B cell (primary cell): Measurements from ENCODE around the gene PHACTR1. TPM values are rescaled to one million over a fixed set of nuclear protein-coding genes. Genes with fewer than 3 reads are reported as not detected.

Experiments
- ATAC-seq: fragments of 200-7000 bp; cut with Tn5 transposase; one replicate; pipeline ENCODE4 v1.10.0; 2021; ENCODE audit warnings: low read depth, mild to moderate bottlenecking, moderate number of reproducible peaks, moderate library complexity
- CTCF ChIA-PET: fragments of 350-600 bp; sonication (Branson Sonifier 250); formaldehyde crosslinking; loops from one replicate; lab custom pipeline; 2021; ENCODE audit warnings: antibody characterized with exemption, inconsistent platforms; lab: Charles Lee
- POLR2A ChIA-PET: fragments of 350-600 bp; sonication (Branson Sonifier 250); formaldehyde crosslinking; loops from one replicate; lab custom pipeline; 2021; ENCODE audit warnings: antibody characterized with exemption; lab: Charles Lee
- DNase-seq: peaks from one replicate; pipeline ENCODE4 v3.0.0; 2013
- H2AFZ ChIP-seq: 2 replicates; pipeline ENCODE4 v1.6.1; 2012; ENCODE audit warnings: mild to moderate bottlenecking, low read depth, low read length; ENCODE audit not compliant: insufficient read depth, poor library complexity, severe bottlenecking
- H3K27ac ChIP-seq, 2 donors: 1 replicate in 1 of 2; 2 replicates in 1 of 2; pipeline ENCODE4 v1.5.1; 2012 to 2013; ENCODE audit warnings: low read length in 2 of 2, mild to moderate bottlenecking in 2 of 2, moderate library complexity in 1 of 2
- H3K27me3 ChIP-seq, 4 experiments: fragments of 200-600 bp in 1 of 4; sonication (generic) in 1 of 4; replicated peaks in 1 of 4; 1 replicate in 2 of 4; 2 replicates in 2 of 4; pipeline versions ENCODE4 v1.6.1 to v1.7.0; 2013 to 2016; ENCODE audit warnings: low read length in 3 of 4, mild to moderate bottlenecking in 2 of 4, mixed read lengths in 1 of 4, moderate library complexity in 1 of 4; ENCODE audit not compliant: insufficient read depth in 4 of 4, control insufficient read depth in 3 of 4; ENCODE audit errors: control extremely low read depth in 1 of 4
- H3K36me3 ChIP-seq, 2 experiments: replicated peaks in 1 of 2; 1 replicate in 1 of 2; 2 replicates in 1 of 2; pipeline versions ENCODE4 v1.6.1 to v1.7.1; 2013; ENCODE audit warnings: low read length in 1 of 2; ENCODE audit not compliant: insufficient read depth in 2 of 2, control insufficient read depth in 1 of 2; ENCODE audit errors: control extremely low read depth in 1 of 2, extremely low read depth in 1 of 2
- H3K4me1 ChIP-seq, 2 donors: fragments of 200-600 bp in 1 of 2; sonication (generic) in 1 of 2; 1 replicate in 1 of 2; 2 replicates in 1 of 2; pipeline versions ENCODE4 v1.5.1 to v1.6.1; 2013 to 2017; ENCODE audit warnings: low read length in 2 of 2; ENCODE audit not compliant: control insufficient read depth in 2 of 2, insufficient read depth in 2 of 2
- H3K4me2 ChIP-seq: replicated peaks from 2 replicates; pipeline ENCODE3; 2012; ENCODE audit warnings: mild to moderate bottlenecking, low read depth, low read length; ENCODE audit not compliant: poor library complexity, severe bottlenecking
- H3K4me3 ChIP-seq, 5 experiments: fragments of 200-600 bp in 1 of 5; sonication (generic) in 1 of 5; 1 replicate in 3 of 5; 2 replicates in 2 of 5; pipeline versions ENCODE4 v1.5.1 to v1.7.0; 2011 to 2016; ENCODE audit warnings: low read length in 4 of 5, mild to moderate bottlenecking in 4 of 5, low read depth in 2 of 5, control low read depth in 1 of 5, moderate library complexity in 1 of 5; ENCODE audit not compliant: insufficient read depth in 1 of 5; ENCODE audit errors: control extremely low read depth in 1 of 5, extremely low read depth in 1 of 5
- H3K79me2 ChIP-seq: fragments of 200-600 bp; sonication (generic); one replicate; pipeline ENCODE4 v1.6.0; 2016; ENCODE audit warnings: low read length; ENCODE audit not compliant: control insufficient read depth, insufficient read depth
- H3K9ac ChIP-seq: fragments of 200-600 bp; sonication (generic); 2 replicates; pipeline ENCODE4 v1.6.1; 2017; ENCODE audit warnings: mild to moderate bottlenecking, low read length, moderate library complexity
- H3K9me3 ChIP-seq, 3 donors: one replicate each; pipeline versions ENCODE4 v1.6.1 to v1.7.1; 2013; ENCODE audit warnings: low read length in 2 of 3; ENCODE audit not compliant: control insufficient read depth in 2 of 3, insufficient read depth in 1 of 3; ENCODE audit errors: control extremely low read depth in 1 of 3
- H4K20me1 ChIP-seq: 2 replicates; pipeline ENCODE4 v1.6.0; 2012; ENCODE audit warnings: mild to moderate bottlenecking, low read length; ENCODE audit not compliant: insufficient read depth, control insufficient read depth, poor library complexity, severe bottlenecking
- H3K27ac Mint-ChIP-seq: one replicate; pipeline ENCODE4 v1.8.0; 2021; ENCODE audit warnings: mixed read lengths
- H3K27me3 Mint-ChIP-seq: one replicate; pipeline ENCODE4 v1.8.0; 2021; ENCODE audit warnings: mixed read lengths
- H3K4me1 Mint-ChIP-seq: one replicate; pipeline ENCODE4 v1.8.0; 2021; ENCODE audit warnings: mixed read lengths
- H3K4me3 Mint-ChIP-seq: one replicate; pipeline ENCODE4 v1.8.0; 2021; ENCODE audit warnings: mixed read lengths
- H3K9me3 Mint-ChIP-seq: one replicate; pipeline ENCODE4 v1.8.0; 2022; ENCODE audit warnings: mixed read lengths; ENCODE audit not compliant: insufficient read depth
- EZH2 ChIP-seq: IDR thresholded peaks from 2 replicates; pipeline ENCODE4 v1.6.1; 2012; ENCODE audit warnings: borderline replicate concordance, low read depth, mild to moderate bottlenecking, moderate library complexity, low read length; ENCODE audit not compliant: insufficient read depth, poor library complexity, severe bottlenecking
- WGBS: methylation state at CpG from one replicate; pipeline ENCODE4 v1.1.5; 2013; ENCODE audit warnings: missing lambda C conversion rate; ENCODE audit not compliant: insufficient coverage; 5-methylcytosine and 5-hydroxymethylcytosine counted together
- intact Hi-C: fragments of 100-400 bp; cut with micrococcal nuclease; formaldehyde crosslinking; loops from one replicate; pipeline ENCODE4 v1.10.0; 2022
- polyA plus RNA-seq: library from polyadenylated mRNA; depleted of rRNA; stranded (reverse); fragments of >200 nt; gene quantifications from 2 replicates; pipeline ENCODE4 v1.2.3, GENCODE V29; 2012
- total RNA-seq, 2 donors: library from RNA; stranded (reverse); fragments of 120-200 nt in 1 of 2; gene quantifications; 1 replicate in 1 of 2; 2 replicates in 1 of 2; pipeline versions ENCODE4 v1.2.3 to v1.2.4, GENCODE V29; 2013 to 2022
- TF ChIP-seq, protein P1 (sequence below): fragments of 200-600 bp; IDR thresholded peaks from one replicate; pipeline ENCODE4 v1.8.0; 2022; ENCODE audit warnings: antibody characterized with exemption, mild to moderate bottlenecking

PHACTR1 gene
- total and polyA plus RNA-seq, 2 donors (not counting 1 experiment from before 2014, with no cell fraction given) = 30.2 to 129 TPM

DNA sequence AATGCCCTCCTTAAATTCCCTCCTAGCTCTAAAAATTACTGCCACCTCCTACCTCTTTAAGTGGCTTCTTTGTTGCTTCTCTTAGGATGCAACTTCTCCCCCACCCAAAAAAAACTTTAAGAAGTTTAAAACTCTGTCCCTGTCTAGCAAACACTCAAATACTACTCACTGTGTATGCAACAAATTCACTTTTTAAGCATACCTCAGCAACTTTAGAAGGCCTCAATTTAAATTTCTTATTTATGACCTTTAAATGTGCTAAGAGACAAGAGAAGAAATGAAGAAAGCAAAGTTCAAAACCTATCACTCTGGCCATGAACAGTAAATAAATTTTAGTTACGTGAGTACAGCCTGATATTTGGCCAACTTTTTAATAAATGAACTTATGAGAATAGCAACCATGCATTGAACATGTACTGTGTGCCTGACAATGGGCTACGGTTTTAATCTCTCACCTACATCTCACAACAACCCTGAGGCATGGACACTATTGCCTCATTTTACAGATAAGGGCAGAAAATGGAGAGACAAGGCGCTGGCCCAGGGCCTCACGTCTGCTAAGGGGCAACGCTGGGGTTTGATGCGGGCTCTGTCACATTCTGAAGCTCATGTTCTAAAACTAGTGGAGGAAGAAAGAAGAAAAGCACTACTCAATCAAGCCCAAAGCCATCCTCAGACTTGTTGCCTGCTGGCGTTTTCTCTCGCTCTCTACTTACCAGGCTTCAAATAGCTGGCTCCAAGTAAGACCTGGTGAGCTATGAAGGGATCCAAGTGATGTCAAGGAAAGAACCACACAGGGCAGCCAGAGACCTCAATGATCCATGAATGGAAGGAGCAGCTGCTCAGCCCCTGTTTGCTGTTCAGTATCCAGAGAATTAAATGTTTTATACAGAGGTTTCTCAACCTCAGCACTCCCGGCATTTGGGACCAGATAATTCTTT lies 512.0 kb downstream of the PHACTR1 start:
- DNase-seq = no peak
- intact Hi-C loops = loop anchor here (1.0 to 2.0 kb wide), 2 partner anchors 44 to 100 kb away; partner anchors contain the start of gene TBC1D7
- Mint-ChIP-seq H3K4me1 (peaks cover 29% of the 10 kb centered on the region), H3K27me3 (peaks cover 16% of the 10 kb centered on the region), H3K27ac (no peak overlapping the region), H3K9me3 (no peaks in the 10 kb centered on the region), H3K4me3 (no peak overlapping the region)
- Histone ChIP-seq H3K9me3 (no peaks in the 10 kb centered on the region), H3K4me2 (peak overlapping the region; percentile 63), H3K9ac (no peak overlapping the region), H3K79me2 (no peaks in the 10 kb centered on the region), H3K36me3 (no peaks in the 10 kb centered on the region), H4K20me1 (no peaks in the 10 kb centered on the region), H3K27me3 (peaks cover 0 to 26% (median 9%) of the 10 kb centered on the region in 4 experiments), H3K27ac (no peak overlapping the region), H2AFZ (no peak overlapping the region), H3K4me1 (peaks cover 20 to 23% of the 10 kb centered on the region in 2 donors), H3K4me3 (no peak overlapping the region)
- ATAC-seq = no peak
- TF ChIP-seq, protein P1, sequence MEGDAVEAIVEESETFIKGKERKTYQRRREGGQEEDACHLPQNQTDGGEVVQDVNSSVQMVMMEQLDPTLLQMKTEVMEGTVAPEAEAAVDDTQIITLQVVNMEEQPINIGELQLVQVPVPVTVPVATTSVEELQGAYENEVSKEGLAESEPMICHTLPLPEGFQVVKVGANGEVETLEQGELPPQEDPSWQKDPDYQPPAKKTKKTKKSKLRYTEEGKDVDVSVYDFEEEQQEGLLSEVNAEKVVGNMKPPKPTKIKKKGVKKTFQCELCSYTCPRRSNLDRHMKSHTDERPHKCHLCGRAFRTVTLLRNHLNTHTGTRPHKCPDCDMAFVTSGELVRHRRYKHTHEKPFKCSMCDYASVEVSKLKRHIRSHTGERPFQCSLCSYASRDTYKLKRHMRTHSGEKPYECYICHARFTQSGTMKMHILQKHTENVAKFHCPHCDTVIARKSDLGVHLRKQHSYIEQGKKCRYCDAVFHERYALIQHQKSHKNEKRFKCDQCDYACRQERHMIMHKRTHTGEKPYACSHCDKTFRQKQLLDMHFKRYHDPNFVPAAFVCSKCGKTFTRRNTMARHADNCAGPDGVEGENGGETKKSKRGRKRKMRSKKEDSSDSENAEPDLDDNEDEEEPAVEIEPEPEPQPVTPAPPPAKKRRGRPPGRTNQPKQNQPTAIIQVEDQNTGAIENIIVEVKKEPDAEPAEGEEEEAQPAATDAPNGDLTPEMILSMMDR = no peak
- TF ChIP-seq EZH2 = no peak
- 92% methylated on average over 2 of the region's 9 CpGs for WGBS
- CTCF ChIA-PET = interaction anchor here (1.1 to 2.4 kb wide), 7 partner anchors 33 to 317 kb away, joined by 3 to 30 read pairs (median 4); partner anchors contain the start of gene TBC1D7
- POLR2A ChIA-PET = no interaction called here
